ENCODE results near the gene VCAN.

DNA sequence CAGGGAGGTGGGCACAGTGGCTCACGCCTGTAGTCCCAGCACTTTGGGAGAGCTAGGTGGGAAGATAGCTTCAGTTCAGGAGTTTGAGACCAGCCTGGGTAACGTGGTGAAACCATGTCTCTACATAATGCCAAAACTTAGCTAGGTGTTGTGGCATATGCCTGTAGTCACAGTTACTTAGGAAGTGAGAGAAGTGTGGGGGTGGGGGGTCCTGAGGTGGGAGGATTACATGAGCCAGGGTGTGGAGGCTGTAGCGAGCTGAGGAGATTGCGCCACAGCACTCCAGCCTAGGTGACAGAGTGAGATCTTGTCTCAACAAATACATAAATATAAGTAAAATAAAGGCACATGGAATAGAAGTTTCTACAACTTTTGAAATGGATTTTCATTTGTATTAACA, 23.1 kb downstream of the VCAN start:
- TF ChIP-seq, protein P1, sequence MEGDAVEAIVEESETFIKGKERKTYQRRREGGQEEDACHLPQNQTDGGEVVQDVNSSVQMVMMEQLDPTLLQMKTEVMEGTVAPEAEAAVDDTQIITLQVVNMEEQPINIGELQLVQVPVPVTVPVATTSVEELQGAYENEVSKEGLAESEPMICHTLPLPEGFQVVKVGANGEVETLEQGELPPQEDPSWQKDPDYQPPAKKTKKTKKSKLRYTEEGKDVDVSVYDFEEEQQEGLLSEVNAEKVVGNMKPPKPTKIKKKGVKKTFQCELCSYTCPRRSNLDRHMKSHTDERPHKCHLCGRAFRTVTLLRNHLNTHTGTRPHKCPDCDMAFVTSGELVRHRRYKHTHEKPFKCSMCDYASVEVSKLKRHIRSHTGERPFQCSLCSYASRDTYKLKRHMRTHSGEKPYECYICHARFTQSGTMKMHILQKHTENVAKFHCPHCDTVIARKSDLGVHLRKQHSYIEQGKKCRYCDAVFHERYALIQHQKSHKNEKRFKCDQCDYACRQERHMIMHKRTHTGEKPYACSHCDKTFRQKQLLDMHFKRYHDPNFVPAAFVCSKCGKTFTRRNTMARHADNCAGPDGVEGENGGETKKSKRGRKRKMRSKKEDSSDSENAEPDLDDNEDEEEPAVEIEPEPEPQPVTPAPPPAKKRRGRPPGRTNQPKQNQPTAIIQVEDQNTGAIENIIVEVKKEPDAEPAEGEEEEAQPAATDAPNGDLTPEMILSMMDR (conservative IDR thresholded peaks at IDR 0.05; ENCODE audit: low read depth in 2 of 2), result no peak
- TF ChIP-seq ZNF462 (CRISPR knock-in tag; IDR thresholded peaks at IDR 0.05) (no peak), EZH2phosphoT487 (IDR thresholded peaks at IDR 0.05; ENCODE audit: unreplicated experiment) (no peak)

Data from GM23338 (cell line).